WTC11 (cell line): ENCODE results near the gene GPR156. TPM values are rescaled to one million over a fixed set of nuclear protein-coding genes. Genes with fewer than 3 reads are reported as not detected.

Experiments
- ATAC-seq: fragments of 200-7000 bp; cut with Tn5 transposase; 2 replicates; pipeline ENCODE4 v1.10.0; 2021; ENCODE audit warnings: mild to moderate bottlenecking, moderate library complexity
- CTCF ChIA-PET: fragments of 300-600 bp; sonication (Branson Sonifier 250); formaldehyde crosslinking; loops from one replicate; lab custom pipeline; 2021; ENCODE audit warnings: antibody characterized with exemption; lab: Charles Lee
- POLR2A ChIA-PET: fragments of 350-600 bp; sonication (Branson Sonifier 250); formaldehyde crosslinking; loops from one replicate; lab custom pipeline; 2021; ENCODE audit warnings: antibody characterized with exemption; lab: Charles Lee
- DNase-seq: peaks from one replicate; pipeline ENCODE4 v3.0.0; 2021; ENCODE audit warnings: low spot score
- H3K27ac Mint-ChIP-seq: 2 replicates; pipeline ENCODE4 v1.8.0; 2021; ENCODE audit warnings: mixed read lengths
- H3K27me3 Mint-ChIP-seq: 2 replicates; pipeline ENCODE4 v1.8.0; 2021; ENCODE audit warnings: low read depth, mild to moderate bottlenecking, moderate library complexity, mixed read lengths
- H3K36me3 Mint-ChIP-seq: 2 replicates; pipeline ENCODE4 v1.8.0; 2021; ENCODE audit warnings: mixed read lengths
- H3K4me1 Mint-ChIP-seq: 2 replicates; pipeline ENCODE4 v1.8.0; 2022; ENCODE audit warnings: mixed read lengths
- H3K4me3 Mint-ChIP-seq: 2 replicates; pipeline ENCODE4 v1.8.0; 2021; ENCODE audit warnings: mild to moderate bottlenecking, moderate library complexity, mixed read lengths
- H3K9me3 Mint-ChIP-seq: 2 replicates; pipeline ENCODE4 v1.8.0; 2021; ENCODE audit warnings: mixed read lengths
- ATF1 ChIP-seq: sonication (generic); formaldehyde crosslinking; IDR thresholded peaks from 2 replicates; pipeline ENCODE4 v1.8.1; 2023; ENCODE audit warnings: mild to moderate bottlenecking, moderate library complexity, missing genetic modification reagents
- CBFB ChIP-seq: sonication (generic); formaldehyde crosslinking; IDR thresholded peaks from 2 replicates; pipeline ENCODE4 v1.8.1; 2022; ENCODE audit warnings: mild to moderate bottlenecking, low read depth, missing genetic modification reagents
- CREB1 ChIP-seq: sonication (generic); formaldehyde crosslinking; IDR thresholded peaks from 2 replicates; pipeline ENCODE4 v1.8.0; 2023; ENCODE audit warnings: mild to moderate bottlenecking, missing genetic modification reagents
- ETV6 ChIP-seq: sonication (generic); formaldehyde crosslinking; IDR thresholded peaks from 2 replicates; pipeline ENCODE4 v1.8.1; 2022; ENCODE audit warnings: mild to moderate bottlenecking, missing genetic modification reagents
- FOXK1 ChIP-seq: sonication (generic); formaldehyde crosslinking; IDR thresholded peaks from 2 replicates; pipeline ENCODE4 v1.8.0; 2022; ENCODE audit warnings: mild to moderate bottlenecking, moderate library complexity, missing genetic modification reagents
- GRHL2 ChIP-seq: fragments of 250-450 bp; sonication (Bioruptor Pico); IDR thresholded peaks from 2 replicates; pipeline ENCODE4 v1.8.0; 2022; ENCODE audit warnings: mild to moderate bottlenecking, moderate library complexity; ENCODE audit not compliant: insufficient replicate concordance, severe bottlenecking
- JAZF1 ChIP-seq: fragments of 250-450 bp; sonication (Bioruptor Pico); IDR thresholded peaks from 2 replicates; pipeline ENCODE4 v1.9.0; 2021; ENCODE audit warnings: moderate library complexity, mild to moderate bottlenecking, inconsistent platforms
- MXD4 ChIP-seq: fragments of 250-450 bp; sonication (Bioruptor Pico); IDR thresholded peaks from 2 replicates; pipeline ENCODE4 v1.8.0; 2021; ENCODE audit warnings: mild to moderate bottlenecking, moderate library complexity, borderline replicate concordance
- NFATC4 ChIP-seq: fragments of 250-450 bp; sonication (Bioruptor Pico); IDR thresholded peaks from 2 replicates; pipeline ENCODE4 v1.9.0; 2021; ENCODE audit warnings: mild to moderate bottlenecking
- NFYB ChIP-seq: sonication (generic); formaldehyde crosslinking; conservative IDR thresholded peaks from 2 replicates; pipeline ENCODE4 v1.8.0; 2022; ENCODE audit warnings: low read depth, missing genetic modification reagents
- NR3C1 ChIP-seq: sonication (generic); formaldehyde crosslinking; conservative IDR thresholded peaks from 2 replicates; pipeline ENCODE4 v1.8.1; 2023; ENCODE audit warnings: low read depth, mild to moderate bottlenecking, missing genetic modification reagents
- RORB ChIP-seq: fragments of 250-450 bp; sonication (Bioruptor Pico); IDR thresholded peaks from 2 replicates; pipeline ENCODE4 v1.9.0; 2021; ENCODE audit warnings: mild to moderate bottlenecking
- SOX15 ChIP-seq: fragments of 250-450 bp; sonication (Bioruptor Pico); IDR thresholded peaks from 2 replicates; pipeline ENCODE4 v1.9.0; 2021; ENCODE audit warnings: mild to moderate bottlenecking
- TP53 ChIP-seq: sonication (generic); formaldehyde crosslinking; IDR thresholded peaks from 2 replicates; pipeline ENCODE4 v1.8.1; 2023; ENCODE audit warnings: mild to moderate bottlenecking, missing genetic modification reagents
- ZNF263 ChIP-seq: sonication (generic); formaldehyde crosslinking; IDR thresholded peaks from 2 replicates; pipeline ENCODE4 v1.8.1; 2022; ENCODE audit warnings: low read depth, mild to moderate bottlenecking, moderate library complexity, missing genetic modification reagents
- total RNA-seq: library from RNA; stranded (reverse); gene quantifications from 3 replicates; pipeline ENCODE4 v1.2.3, GENCODE V29; 2021
- TF ChIP-seq, protein P1 (sequence below): sonication (generic); formaldehyde crosslinking; IDR thresholded peaks from 2 replicates; pipeline ENCODE4 v1.8.0; 2022; ENCODE audit warnings: missing genetic modification reagents
- TF ChIP-seq, protein P2 (sequence below): sonication (generic); formaldehyde crosslinking; IDR thresholded peaks from 2 replicates; pipeline ENCODE4 v1.8.1; 2022; ENCODE audit warnings: mild to moderate bottlenecking, missing genetic modification reagents, moderate library complexity, borderline replicate concordance
- TF ChIP-seq, protein P3 (sequence below): sonication (generic); formaldehyde crosslinking; IDR thresholded peaks from 2 replicates; pipeline ENCODE4 v1.8.0; 2022; ENCODE audit warnings: mild to moderate bottlenecking, missing genetic modification reagents
- TF ChIP-seq, protein P4 (sequence below): sonication (generic); formaldehyde crosslinking; IDR thresholded peaks from 2 replicates; pipeline ENCODE4 v1.8.1; 2022; ENCODE audit warnings: mild to moderate bottlenecking, moderate library complexity, missing genetic modification reagents
- TF ChIP-seq, protein P5 (sequence below): fragments of 200-600 bp; IDR thresholded peaks from 2 replicates; pipeline ENCODE4 v1.8.0; 2022; ENCODE audit warnings: antibody characterized with exemption
- TF ChIP-seq, protein P6 (sequence below): fragments of 250-450 bp; sonication (Bioruptor Pico); IDR thresholded peaks from 2 replicates; pipeline ENCODE4 v2.1.2; 2022; ENCODE audit warnings: mild to moderate bottlenecking, moderate library complexity

The GPR156 gene
- total RNA-seq, 1 experiment from 2014 or later, result 0.72 TPM

DNA sequence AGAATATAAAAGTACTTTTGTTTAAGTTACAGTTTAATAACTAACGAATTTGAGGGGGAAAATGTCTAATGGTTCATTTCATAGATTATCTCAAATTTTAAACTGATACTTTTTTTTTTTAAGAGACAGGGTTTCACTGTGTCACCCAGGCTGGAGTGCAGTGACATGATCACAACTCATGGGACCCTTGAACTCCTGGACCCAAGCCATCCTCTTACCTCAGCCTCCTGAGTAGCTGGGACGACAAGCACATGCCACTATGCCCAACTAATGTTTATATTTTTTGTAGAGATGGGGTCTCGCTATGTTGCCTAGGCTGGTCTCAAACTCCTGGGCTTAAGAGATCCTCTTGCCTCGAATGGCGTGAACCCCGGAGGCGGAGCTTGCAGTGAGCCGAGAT is 47.6 kb upstream of the GPR156 start (continued):
- TF ChIP-seq NFATC4 (CRISPR knock-in tag), result no peak
- TF ChIP-seq, protein P1, sequence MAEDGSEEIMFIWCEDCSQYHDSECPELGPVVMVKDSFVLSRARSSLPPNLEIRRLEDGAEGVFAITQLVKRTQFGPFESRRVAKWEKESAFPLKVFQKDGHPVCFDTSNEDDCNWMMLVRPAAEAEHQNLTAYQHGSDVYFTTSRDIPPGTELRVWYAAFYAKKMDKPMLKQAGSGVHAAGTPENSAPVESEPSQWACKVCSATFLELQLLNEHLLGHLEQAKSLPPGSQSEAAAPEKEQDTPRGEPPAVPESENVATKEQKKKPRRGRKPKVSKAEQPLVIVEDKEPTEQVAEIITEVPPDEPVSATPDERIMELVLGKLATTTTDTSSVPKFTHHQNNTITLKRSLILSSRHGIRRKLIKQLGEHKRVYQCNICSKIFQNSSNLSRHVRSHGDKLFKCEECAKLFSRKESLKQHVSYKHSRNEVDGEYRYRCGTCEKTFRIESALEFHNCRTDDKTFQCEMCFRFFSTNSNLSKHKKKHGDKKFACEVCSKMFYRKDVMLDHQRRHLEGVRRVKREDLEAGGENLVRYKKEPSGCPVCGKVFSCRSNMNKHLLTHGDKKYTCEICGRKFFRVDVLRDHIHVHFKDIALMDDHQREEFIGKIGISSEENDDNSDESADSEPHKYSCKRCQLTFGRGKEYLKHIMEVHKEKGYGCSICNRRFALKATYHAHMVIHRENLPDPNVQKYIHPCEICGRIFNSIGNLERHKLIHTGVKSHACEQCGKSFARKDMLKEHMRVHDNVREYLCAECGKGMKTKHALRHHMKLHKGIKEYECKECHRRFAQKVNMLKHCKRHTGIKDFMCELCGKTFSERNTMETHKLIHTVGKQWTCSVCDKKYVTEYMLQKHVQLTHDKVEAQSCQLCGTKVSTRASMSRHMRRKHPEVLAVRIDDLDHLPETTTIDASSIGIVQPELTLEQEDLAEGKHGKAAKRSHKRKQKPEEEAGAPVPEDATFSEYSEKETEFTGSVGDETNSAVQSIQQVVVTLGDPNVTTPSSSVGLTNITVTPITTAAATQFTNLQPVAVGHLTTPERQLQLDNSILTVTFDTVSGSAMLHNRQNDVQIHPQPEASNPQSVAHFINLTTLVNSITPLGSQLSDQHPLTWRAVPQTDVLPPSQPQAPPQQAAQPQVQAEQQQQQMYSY (CRISPR knock-in tag), result no peak
- TF ChIP-seq, protein P2, sequence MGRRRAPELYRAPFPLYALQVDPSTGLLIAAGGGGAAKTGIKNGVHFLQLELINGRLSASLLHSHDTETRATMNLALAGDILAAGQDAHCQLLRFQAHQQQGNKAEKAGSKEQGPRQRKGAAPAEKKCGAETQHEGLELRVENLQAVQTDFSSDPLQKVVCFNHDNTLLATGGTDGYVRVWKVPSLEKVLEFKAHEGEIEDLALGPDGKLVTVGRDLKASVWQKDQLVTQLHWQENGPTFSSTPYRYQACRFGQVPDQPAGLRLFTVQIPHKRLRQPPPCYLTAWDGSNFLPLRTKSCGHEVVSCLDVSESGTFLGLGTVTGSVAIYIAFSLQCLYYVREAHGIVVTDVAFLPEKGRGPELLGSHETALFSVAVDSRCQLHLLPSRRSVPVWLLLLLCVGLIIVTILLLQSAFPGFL (CRISPR knock-in tag), result no peak
- TF ChIP-seq, protein P3, sequence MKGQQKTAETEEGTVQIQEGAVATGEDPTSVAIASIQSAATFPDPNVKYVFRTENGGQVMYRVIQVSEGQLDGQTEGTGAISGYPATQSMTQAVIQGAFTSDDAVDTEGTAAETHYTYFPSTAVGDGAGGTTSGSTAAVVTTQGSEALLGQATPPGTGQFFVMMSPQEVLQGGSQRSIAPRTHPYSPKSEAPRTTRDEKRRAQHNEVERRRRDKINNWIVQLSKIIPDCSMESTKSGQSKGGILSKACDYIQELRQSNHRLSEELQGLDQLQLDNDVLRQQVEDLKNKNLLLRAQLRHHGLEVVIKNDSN (CRISPR knock-in tag), result no peak
- no peak for TF ChIP-seq FOXK1 (CRISPR knock-in tag)
- TF ChIP-seq, protein P4, sequence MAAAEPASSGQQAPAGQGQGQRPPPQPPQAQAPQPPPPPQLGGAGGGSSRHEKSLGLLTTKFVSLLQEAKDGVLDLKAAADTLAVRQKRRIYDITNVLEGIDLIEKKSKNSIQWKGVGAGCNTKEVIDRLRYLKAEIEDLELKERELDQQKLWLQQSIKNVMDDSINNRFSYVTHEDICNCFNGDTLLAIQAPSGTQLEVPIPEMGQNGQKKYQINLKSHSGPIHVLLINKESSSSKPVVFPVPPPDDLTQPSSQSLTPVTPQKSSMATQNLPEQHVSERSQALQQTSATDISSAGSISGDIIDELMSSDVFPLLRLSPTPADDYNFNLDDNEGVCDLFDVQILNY, result no peak
- TF ChIP-seq ETV6 (CRISPR knock-in tag), result no peak
- TF ChIP-seq ATF1, result no peak
- TF ChIP-seq, all 79 proteins: peak for 0

DNA sequence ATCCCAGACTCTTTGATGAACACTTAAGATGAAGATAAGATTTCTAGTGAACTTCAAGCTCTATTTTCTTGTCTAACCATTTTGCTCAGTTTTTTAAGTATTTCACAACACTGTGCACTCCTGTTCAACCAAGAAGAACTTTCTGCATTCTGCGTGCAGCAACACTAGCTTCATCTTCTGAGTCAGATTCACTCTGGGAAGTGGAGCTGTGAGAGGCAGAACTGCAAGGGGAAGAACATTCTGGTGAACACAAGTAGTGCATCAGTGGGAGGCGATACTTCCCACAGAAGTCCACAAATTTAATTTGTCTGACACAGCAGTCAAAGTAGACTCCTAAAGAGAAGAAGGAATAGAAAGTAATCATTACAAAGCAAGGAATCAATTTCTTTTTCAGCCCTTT is 46.1 kb upstream of the GPR156 start:
- CTCF ChIA-PET, result no interaction called here
- POLR2A ChIA-PET, result no interaction called here
- H3K27me3 Mint-ChIP-seq, result no peaks in the 10 kb centered on the region
- no peaks in the 10 kb centered on the region for H3K9me3 Mint-ChIP-seq
- H3K27ac Mint-ChIP-seq, result no peak overlapping the region
- TF ChIP-seq JAZF1 (CRISPR knock-in tag), result no peak
- no peak for TF ChIP-seq SOX15 (CRISPR knock-in tag)
- no peak for TF ChIP-seq NFYB (CRISPR knock-in tag)
- TF ChIP-seq ATF1, result no peak
- no peak for TF ChIP-seq TP53 (CRISPR knock-in tag)
- no peak for TF ChIP-seq CREB1
- no peak for TF ChIP-seq NFATC4 (CRISPR knock-in tag)
- no peak for TF ChIP-seq MXD4
- TF ChIP-seq, protein P3 (CRISPR knock-in tag), result no peak
- TF ChIP-seq, protein P5, sequence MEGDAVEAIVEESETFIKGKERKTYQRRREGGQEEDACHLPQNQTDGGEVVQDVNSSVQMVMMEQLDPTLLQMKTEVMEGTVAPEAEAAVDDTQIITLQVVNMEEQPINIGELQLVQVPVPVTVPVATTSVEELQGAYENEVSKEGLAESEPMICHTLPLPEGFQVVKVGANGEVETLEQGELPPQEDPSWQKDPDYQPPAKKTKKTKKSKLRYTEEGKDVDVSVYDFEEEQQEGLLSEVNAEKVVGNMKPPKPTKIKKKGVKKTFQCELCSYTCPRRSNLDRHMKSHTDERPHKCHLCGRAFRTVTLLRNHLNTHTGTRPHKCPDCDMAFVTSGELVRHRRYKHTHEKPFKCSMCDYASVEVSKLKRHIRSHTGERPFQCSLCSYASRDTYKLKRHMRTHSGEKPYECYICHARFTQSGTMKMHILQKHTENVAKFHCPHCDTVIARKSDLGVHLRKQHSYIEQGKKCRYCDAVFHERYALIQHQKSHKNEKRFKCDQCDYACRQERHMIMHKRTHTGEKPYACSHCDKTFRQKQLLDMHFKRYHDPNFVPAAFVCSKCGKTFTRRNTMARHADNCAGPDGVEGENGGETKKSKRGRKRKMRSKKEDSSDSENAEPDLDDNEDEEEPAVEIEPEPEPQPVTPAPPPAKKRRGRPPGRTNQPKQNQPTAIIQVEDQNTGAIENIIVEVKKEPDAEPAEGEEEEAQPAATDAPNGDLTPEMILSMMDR, result no peak
- no peak for TF ChIP-seq RORB
- TF ChIP-seq, protein P6, sequence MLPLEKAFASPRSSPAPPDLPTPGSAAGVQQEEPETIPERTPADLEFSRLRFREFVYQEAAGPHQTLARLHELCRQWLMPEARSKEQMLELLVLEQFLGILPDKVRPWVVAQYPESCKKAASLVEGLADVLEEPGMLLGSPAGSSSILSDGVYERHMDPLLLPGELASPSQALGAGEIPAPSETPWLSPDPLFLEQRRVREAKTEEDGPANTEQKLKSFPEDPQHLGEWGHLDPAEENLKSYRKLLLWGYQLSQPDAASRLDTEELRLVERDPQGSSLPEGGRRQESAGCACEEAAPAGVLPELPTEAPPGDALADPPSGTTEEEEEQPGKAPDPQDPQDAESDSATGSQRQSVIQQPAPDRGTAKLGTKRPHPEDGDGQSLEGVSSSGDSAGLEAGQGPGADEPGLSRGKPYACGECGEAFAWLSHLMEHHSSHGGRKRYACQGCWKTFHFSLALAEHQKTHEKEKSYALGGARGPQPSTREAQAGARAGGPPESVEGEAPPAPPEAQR, result no peak
- TF ChIP-seq CBFB (CRISPR knock-in tag), result no peak
- no peak for TF ChIP-seq ZNF263
- TF ChIP-seq GRHL2 (CRISPR knock-in tag), result no peak
- no peak for TF ChIP-seq NR3C1 (CRISPR knock-in tag)
- no peak for ATAC-seq
- DNase-seq, result no peak
- H3K4me1 Mint-ChIP-seq, result peaks cover 2% of the 10 kb centered on the region
- H3K36me3 Mint-ChIP-seq, result peaks cover 26% of the 10 kb centered on the region
- no peak overlapping the region for H3K4me3 Mint-ChIP-seq
